Frontal cortex (tissue), 4 donors: ENCODE measurements around the gene MGLL. TPM values are rescaled to one million over a fixed set of nuclear protein-coding genes. Genes with fewer than 3 reads are reported as not detected.

Experiments used
- DNase-seq, 2 donors: peaks; one replicate each; pipeline ENCODE4 v3.0.0; 2012; ENCODE audit warnings: low spot score in 2 of 2
- FAIRE-seq: peaks from 2 replicates; lab custom pipeline; 2012; peaks lifted over from hg19 to GRCh38; lab: Jason Lieb, UNC
- total RNA-seq: library from RNA; depleted of rRNA; stranded (reverse); fragments of >200 nt; gene quantifications from one replicate; pipeline ENCODE4 v1.2.3, GENCODE V29; 2014
- donor health status: control.
- donor health status: control.
- donor health status: control.

Gene MGLL
- total RNA-seq, 1 donor from 2014 or later = 31.4 TPM

GRCh38 chr3:127763337-127763736 is 59.0 kb downstream of the MGLL start:
- DNase-seq = no peak
- no peak for FAIRE-seq

- DNase-seq (no peak), FAIRE-seq (no peak)
Measured at GRCh38 chr3:127762787-127763105, 59.6 kb downstream of the MGLL start.

- DNase-seq (no peak), FAIRE-seq (no peak)
Measured at GRCh38 chr3:127762077-127762786, 60.1 kb downstream of the MGLL start.

GRCh38 chr3:127761441-127761801 is 60.9 kb downstream of the MGLL start:
- DNase-seq (no peak), FAIRE-seq (no peak)

- no peak for FAIRE-seq
- no peak for DNase-seq
Measured at GRCh38 chr3:127760791-127761440, 61.4 kb downstream of the MGLL start.

GRCh38 chr3:127760361-127760760 is 62.0 kb downstream of the MGLL start:
- no peak for FAIRE-seq
- peak in 1 of 2 donors; percentile 39 for DNase-seq

- no peak for DNase-seq
- no peak for FAIRE-seq
Measured at GRCh38 chr3:127759826-127760225, 62.5 kb downstream of the MGLL start.

- DNase-seq (no peak), FAIRE-seq (no peak)
Measured at GRCh38 chr3:127758013-127758412, 64.3 kb downstream of the MGLL start.

- FAIRE-seq = no peak
- no peak for DNase-seq
Measured at GRCh38 chr3:127755305-127755681, 67.0 kb downstream of the MGLL start.

GRCh38 chr3:127754411-127755304 is 67.7 kb downstream of the MGLL start:
- FAIRE-seq = no peak
- DNase-seq = peak in 1 of 2 donors; percentile 42

GRCh38 chr3:127753898-127754410 is 68.4 kb downstream of the MGLL start:
- no peak for FAIRE-seq
- no peak for DNase-seq

- DNase-seq = no peak
Measured at GRCh38 chr3:127753338-127753737, 69.0 kb downstream of the MGLL start.

GRCh38 chr3:127751782-127752181 is 70.5 kb downstream of the MGLL start:
- no peak for FAIRE-seq
- no peak for DNase-seq

More at GRCh38 chr3:127753338-127753737, 69.0 kb downstream of the MGLL start:
- no peak for FAIRE-seq

GRCh38 chr3:127751163-127751621 is 71.1 kb downstream of the MGLL start:
- DNase-seq (no peak), FAIRE-seq (no peak)

- FAIRE-seq (no peak), DNase-seq (no peak)
Measured at GRCh38 chr3:127750226-127751031, 71.9 kb downstream of the MGLL start.

- FAIRE-seq = no peak
Measured at GRCh38 chr3:127749787-127750225, 72.5 kb downstream of the MGLL start.

GRCh38 chr3:127749361-127749760 is 73.0 kb downstream of the MGLL start:
- no peak for FAIRE-seq
- DNase-seq = no peak

More at GRCh38 chr3:127749787-127750225, 72.5 kb downstream of the MGLL start:
- no peak for DNase-seq

GRCh38 chr3:127748754-127749327 is 73.5 kb downstream of the MGLL start:
- FAIRE-seq (no peak), DNase-seq (no peak)
